GM12878 (cell line): ENCODE measurements around the gene FFAR3. TPM values are rescaled to one million over a fixed set of nuclear protein-coding genes. Genes with fewer than 3 reads are reported as not detected.

ENCODE experiments used
- ATAC-seq: fragments of 200-7000 bp; cut with Tn5 transposase; 3 replicates; pipeline ENCODE4 v1.9.1; 2020; ENCODE audit warnings: mild to moderate bottlenecking, moderate library complexity
- Bru-seq: library from RNA; stranded (reverse); fragments of 400-500 nt; gene quantifications from one replicate; lab custom pipeline; 2021; lab: Mats Ljungman, UMichigan
- BruChase-seq, 2 experiments: library from RNA; stranded (reverse); fragments of 400-500 nt; gene quantifications; one replicate each; lab custom pipeline; 2021; lab: Mats Ljungman, UMichigan
- BruUV-seq: library from RNA; stranded (reverse); fragments of 400-500 nt; replicated peaks from 2 replicates; lab custom pipeline; 2021; lab: Mats Ljungman, UMichigan
- CTCF ChIA-PET: fragments of 300-600 bp; sonication (Branson Sonifier 250); formaldehyde crosslinking; extraction: SDS; loops from one replicate; lab custom pipeline; 2021; ENCODE audit warnings: inconsistent platforms; lab: Yijun Ruan, JAX
- POLR2A ChIA-PET: fragments of 350-600 bp; formaldehyde crosslinking; extraction: SDS; loops from one replicate; lab custom pipeline; 2021; ENCODE audit warnings: inconsistent platforms; lab: Charles Lee
- RAD21 ChIA-PET: fragments of 300-600 bp; sonication (Branson Sonifier 250); formaldehyde crosslinking; loops from one replicate; lab custom pipeline; 2023; ENCODE audit warnings: antibody characterized with exemption; ENCODE audit not compliant: unreplicated experiment; lab: Charles Lee
- SMC1A ChIA-PET: fragments of 300-600 bp; sonication (Branson Sonifier 250); formaldehyde crosslinking; loops from one replicate; lab custom pipeline; 2023; ENCODE audit not compliant: unreplicated experiment, uncharacterized antibody; lab: Charles Lee
- DNase-seq: peaks from one replicate; pipeline ENCODE4 v3.0.0-alpha.2; 2011; ENCODE audit warnings: low read depth, low spot score
- FAIRE-seq: peaks from 3 replicates; lab custom pipeline; 2011; peaks lifted over from hg19 to GRCh38; lab: Jason Lieb, UNC
- H2AFZ ChIP-seq: 2 replicates; pipeline ENCODE4 v1.6.0; 2011; ENCODE audit warnings: low read depth, low read length, control low read depth; ENCODE audit not compliant: control insufficient read depth
- H3K27ac ChIP-seq: 2 replicates; pipeline ENCODE4 v1.5.1; 2011; ENCODE audit warnings: control low read depth; ENCODE audit not compliant: control insufficient read depth, insufficient read depth
- H3K27me3 ChIP-seq, 2 experiments: replicated peaks in 1 of 2; 2 replicates each; pipeline versions ENCODE4 v1.6.0 to v1.6.1; 2011; ENCODE audit warnings: low read length in 1 of 2; ENCODE audit not compliant: control insufficient read depth in 2 of 2, insufficient read depth in 2 of 2
- H3K36me3 ChIP-seq, 2 experiments: 2 replicates each; pipeline ENCODE4 v1.5.1; 2011; ENCODE audit warnings: low read length in 1 of 2; ENCODE audit not compliant: control insufficient read depth in 2 of 2, insufficient read depth in 2 of 2
- H3K4me1 ChIP-seq: 2 replicates; pipeline ENCODE4 v1.6.1; 2011; ENCODE audit warnings: mild to moderate bottlenecking, low read length, moderate library complexity, mixed read lengths; ENCODE audit not compliant: control insufficient read depth, insufficient read depth
- H3K4me2 ChIP-seq: 2 replicates; pipeline ENCODE4 v1.6.0; 2011; ENCODE audit warnings: control low read depth; ENCODE audit not compliant: control insufficient read depth, insufficient read depth
- H3K4me3 ChIP-seq: fragments of 200-600 bp; sonication (generic); 2 replicates; pipeline ENCODE4 v1.5.1; 2016
- H3K79me2 ChIP-seq: 2 replicates; pipeline ENCODE4 v1.6.0; 2011; ENCODE audit warnings: low read length; ENCODE audit not compliant: control insufficient read depth, insufficient read depth
- H3K9ac ChIP-seq: 2 replicates; pipeline ENCODE4 v1.8.0; 2011; ENCODE audit warnings: low read length, control low read depth, mixed read lengths; ENCODE audit not compliant: control insufficient read depth, insufficient read depth
- H3K9me3 ChIP-seq: replicated peaks from 3 replicates; pipeline ENCODE4 v1.5.1; 2011; ENCODE audit warnings: mild to moderate bottlenecking, low read length; ENCODE audit not compliant: control insufficient read depth, insufficient read depth
- H4K20me1 ChIP-seq: 2 replicates; pipeline ENCODE4 v1.6.0; 2011; ENCODE audit not compliant: control insufficient read depth, insufficient read depth
- IRF4 ChIP-seq: IDR thresholded peaks from 2 replicates; pipeline ENCODE4 v1.6.1; 2011; ENCODE audit warnings: low read depth, low read length
- KLF5 ChIP-seq: fragments of 450-650 bp; IDR thresholded peaks from 2 replicates; pipeline ENCODE4 v1.6.1; 2014; ENCODE audit warnings: mild to moderate bottlenecking; ENCODE audit not compliant: partially characterized antibody
- RB1 ChIP-seq: fragments of 450-650 bp; formaldehyde crosslinking; IDR thresholded peaks from 2 replicates; pipeline ENCODE4 v1.6.1; 2017; ENCODE audit warnings: mild to moderate bottlenecking, borderline replicate concordance
- SRF ChIP-seq, 2 experiments: IDR thresholded peaks; 2 replicates each; pipeline ENCODE4 v1.6.1; 2011; ENCODE audit warnings: low read depth in 2 of 2, low read length in 2 of 2, mild to moderate bottlenecking in 1 of 2, moderate library complexity in 1 of 2
- STAT3 ChIP-seq: IDR thresholded peaks from 2 replicates; pipeline ENCODE4 v1.6.1; 2011; ENCODE audit warnings: low read depth, low read length, improper control_type of control experiment
- ZNF217 ChIP-seq: fragments of 450-650 bp; IDR thresholded peaks from 2 replicates; pipeline ENCODE4 v1.6.1; 2017; ENCODE audit warnings: antibody characterized with exemption, mild to moderate bottlenecking
- WGBS: methylation state at CpG from one replicate; pipeline ENCODE4 v1.1.6; 2016; ENCODE audit warnings: low lambda C conversion rate; ENCODE audit not compliant: insufficient replicate concordance, insufficient coverage; ENCODE audit errors: missing lambda C conversion rate; 5-methylcytosine and 5-hydroxymethylcytosine counted together
- in situ Hi-C: fragments of 300-500 bp; cut with MboI; formaldehyde crosslinking; loops from 9 replicates; pipeline ENCODE4 v1.14.3; 2018; ENCODE audit warnings: mixed read lengths
- intact Hi-C: fragments of 100-400 bp; cut with micrococcal nuclease; formaldehyde crosslinking; loops from one replicate; pipeline ENCODE4 v1.14.2; 2022; ENCODE audit not compliant: unreplicated experiment
- long read RNA-seq, 2 experiments: library from polyadenylated mRNA; unstranded; transcript quantifications; one replicate each; pipeline ENCODE4 v2.0.0, GENCODE V29; 2019 to 2020
- polyA minus RNA-seq, 3 experiments: library from RNA; depleted of rRNA, polyadenylated mRNA; stranded (reverse); fragments of >200 nt; gene quantifications; 2 replicates each; pipeline ENCODE4 v1.2.3, GENCODE V29; 2011
- polyA plus RNA-seq, 11 experiments: library from polyadenylated mRNA; depleted of rRNA in 4 of 11; unstranded in 6 of 11; stranded (reverse) in 5 of 11; fragments of >200 nt; fragmentation: Nextera tagmentation in 4 of 11; fragmentation: Illumina TruSeq in 1 of 11; extraction: Ambion mirVana in 4 of 11; extraction: Trizol in 1 of 11; gene quantifications; 1 replicate in 1 of 11; 2 replicates in 10 of 11; pipeline versions ENCODE4 v1.2.1 to v1.2.3, GENCODE V29; 2011 to 2016; ENCODE audit warnings: inconsistent platforms in 2 of 11, missing spikeins in 2 of 11, low read depth in 1 of 11
- total RNA-seq, 4 experiments: library from RNA; depleted of rRNA in 3 of 4; stranded (reverse); fragments of >200 nt in 3 of 4; fragmentation: Illumina TruSeq in 1 of 4; extraction: Trizol in 1 of 4; gene quantifications; 2 replicates each; pipeline versions ENCODE4 v1.2.1 to v1.2.3, GENCODE V29; 2013 to 2021
- TF ChIP-seq, protein P1 (sequence below): fragments of 150-350 bp; IDR thresholded peaks from 2 replicates; pipeline ENCODE4 v1.6.1; 2014; ENCODE audit warnings: mild to moderate bottlenecking, low read depth, low read length
- TF ChIP-seq, protein P2 (sequence below), 3 experiments: IDR thresholded peaks in 2 of 3; conservative IDR thresholded peaks in 1 of 3; 2 replicates each; pipeline ENCODE4 v1.5.1; 2011; ENCODE audit warnings: low read depth in 3 of 3, low read length in 3 of 3, mild to moderate bottlenecking in 3 of 3, control low read depth in 2 of 3, moderate library complexity in 2 of 3, inconsistent platforms in 1 of 3, mixed read lengths in 1 of 3; ENCODE audit not compliant: control insufficient read depth in 2 of 3, insufficient read depth in 1 of 3; ENCODE audit errors: extremely low read depth in 1 of 3

The FFAR3 gene, protein sequence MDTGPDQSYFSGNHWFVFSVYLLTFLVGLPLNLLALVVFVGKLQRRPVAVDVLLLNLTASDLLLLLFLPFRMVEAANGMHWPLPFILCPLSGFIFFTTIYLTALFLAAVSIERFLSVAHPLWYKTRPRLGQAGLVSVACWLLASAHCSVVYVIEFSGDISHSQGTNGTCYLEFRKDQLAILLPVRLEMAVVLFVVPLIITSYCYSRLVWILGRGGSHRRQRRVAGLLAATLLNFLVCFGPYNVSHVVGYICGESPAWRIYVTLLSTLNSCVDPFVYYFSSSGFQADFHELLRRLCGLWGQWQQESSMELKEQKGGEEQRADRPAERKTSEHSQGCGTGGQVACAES
- 0.42 and 0.44 TPM in 2 replicates for total RNA-seq (2013; cell fraction: nucleolus; rRNA removed)
- total RNA-seq (2014; rRNA removed) (not detected in 2 replicates), total RNA-seq (2014; rRNA removed; fragmentation: Illumina TruSeq; extraction: Trizol) (not detected in 2 replicates), total RNA-seq (2021) (0.18 TPM in 1 of 2 replicates, not detected in the other), polyA plus RNA-seq (2011; rRNA removed) (not detected in 2 replicates), polyA plus RNA-seq (2014; fragmentation: Illumina TruSeq; extraction: Trizol) (0.15 TPM in 1 of 2 replicates, not detected in the other), polyA plus RNA-seq (2014; fragmentation: Nextera tagmentation; extraction: Ambion mirVana) (not detected), polyA plus RNA-seq (2014; rRNA removed) (not detected in 2 replicates), polyA plus RNA-seq (2016; fragmentation: Nextera tagmentation; extraction: Ambion mirVana) (not detected), polyA minus RNA-seq (2011; rRNA and poly(A)+ RNA removed) (not detected in 2 replicates), Bru-seq, nascent RNA (percentile 24 among the genes with signal in this experiment), BruChase-seq, experiment 1, labeled RNA remaining after a 6-hour chase (percentile 23 among the genes with signal in this experiment), BruChase-seq, experiment 2, labeled RNA remaining after a 2-hour chase (percentile 28 among the genes with signal in this experiment)
- not detected for polyA plus RNA-seq (2011; ENCODE audit: low read depth)
- not detected in 2 replicates for polyA plus RNA-seq (2011; cell fraction: cytosol; rRNA removed)
- 0.12 and 0.36 TPM in 2 replicates for polyA plus RNA-seq (2011; cell fraction: nucleus; rRNA removed)
- polyA plus RNA-seq (2012): 0.15 TPM in 1 of 2 replicates, not detected in the other
- polyA minus RNA-seq (2011; cell fraction: cytosol; rRNA and poly(A)+ RNA removed): not detected in 2 replicates
- not detected in 2 replicates for polyA minus RNA-seq (2011; cell fraction: nucleus; rRNA and poly(A)+ RNA removed)
- long read RNA-seq, experiment 1: 0 reads
- long read RNA-seq, experiment 2: 0 reads

DNA sequence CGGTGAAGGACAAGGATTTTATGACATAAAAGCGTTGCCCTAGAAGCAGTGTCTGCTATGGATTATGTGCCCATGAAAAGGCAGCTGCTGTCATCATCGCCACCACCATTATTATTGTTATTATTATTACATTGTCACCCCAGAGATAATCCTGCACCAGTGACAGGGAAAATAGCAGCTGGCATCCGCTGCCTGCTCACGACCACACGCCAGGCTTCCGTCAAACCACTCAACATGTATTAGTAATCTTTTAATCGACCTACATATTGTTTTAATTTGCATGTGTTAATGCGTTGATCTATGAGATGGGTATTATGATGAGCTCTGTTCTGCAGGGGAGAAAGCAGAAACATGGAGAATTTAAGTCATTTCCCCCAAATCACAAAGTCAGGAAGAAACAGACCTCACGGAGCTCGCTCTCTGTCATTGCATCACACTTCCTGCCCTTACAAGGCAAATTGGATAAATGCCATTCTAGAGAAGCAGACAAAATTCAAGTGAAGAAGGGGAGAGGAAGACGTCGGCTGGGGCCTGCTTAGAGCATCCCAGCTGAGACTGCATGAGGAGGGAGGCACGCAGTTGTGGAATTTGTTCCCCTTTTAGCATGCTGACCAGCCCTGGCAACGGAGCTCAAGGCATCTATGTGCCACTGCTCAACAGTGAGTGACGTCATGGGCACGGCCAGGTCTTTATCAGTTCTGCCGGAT, at the start of gene FFAR3:
TSS of gene FFAR3 (plus strand) at position 594 of the 707 bp plus-strand sequence. CDS start 431 bp downstream, outside the sequence.
- Histone ChIP-seq H3K36me3 (no peaks in the 10 kb centered on the region), H3K9me3 (no peaks in the 10 kb centered on the region), H2AFZ (no peak within 1 kb of the TSS), H3K27ac (no peak within 1 kb of the TSS), H3K9ac (no peak within 1 kb of the TSS), H3K4me3 (no peak within 1 kb of the TSS), H3K4me2 (no peak within 1 kb of the TSS), H3K27me3 (0 out of 4 replicates have a peak, but pooled peaks cover 0 to 2% of the 10 kb centered on the region in 2 experiments), H4K20me1 (no peaks in the 10 kb centered on the region), H3K4me1 (peaks cover 21% of the 10 kb centered on the region), H3K79me2 (no peaks in the 10 kb centered on the region)
- ChIA-PET CTCF (interaction anchor here (1.1 to 6.7 kb wide), 4 partner anchors 8 to 136 kb away, joined by 3 to 168 read pairs (median 58); no protein-coding TSS in a partner anchor), RAD21 (interaction anchor here (6.7 to 6.8 kb wide), 2 partner anchors 103 to 111 kb away, joined by 109 to 143 read pairs; no protein-coding TSS in a partner anchor), POLR2A (interaction anchor here (1.1 to 1.5 kb wide), 2 partner anchors 18 to 44 kb away, joined by 3 to 4 read pairs; no protein-coding TSS in a partner anchor), SMC1A (interaction anchor here (0.8 to 7.1 kb wide), 7 partner anchors 19 to 150 kb away, joined by 3 to 123 read pairs (median 17); no protein-coding TSS in a partner anchor)
- ATAC-seq (no peak), DNase-seq (no peak), FAIRE-seq (no peak)
- intact Hi-C loops: no loop called here
- BruUV-seq: no TSS peak
- in situ Hi-C loops: no loop called here
- 44% methylated on average over 18 of the region's 18 CpGs for WGBS
- TF ChIP-seq RB1: no peak
- TF ChIP-seq SRF (IDR thresholded peaks at IDR 0.05; ENCODE audit: low read depth in 2 of 2, low read length in 2 of 2): no peak
- TF ChIP-seq, protein P1, sequence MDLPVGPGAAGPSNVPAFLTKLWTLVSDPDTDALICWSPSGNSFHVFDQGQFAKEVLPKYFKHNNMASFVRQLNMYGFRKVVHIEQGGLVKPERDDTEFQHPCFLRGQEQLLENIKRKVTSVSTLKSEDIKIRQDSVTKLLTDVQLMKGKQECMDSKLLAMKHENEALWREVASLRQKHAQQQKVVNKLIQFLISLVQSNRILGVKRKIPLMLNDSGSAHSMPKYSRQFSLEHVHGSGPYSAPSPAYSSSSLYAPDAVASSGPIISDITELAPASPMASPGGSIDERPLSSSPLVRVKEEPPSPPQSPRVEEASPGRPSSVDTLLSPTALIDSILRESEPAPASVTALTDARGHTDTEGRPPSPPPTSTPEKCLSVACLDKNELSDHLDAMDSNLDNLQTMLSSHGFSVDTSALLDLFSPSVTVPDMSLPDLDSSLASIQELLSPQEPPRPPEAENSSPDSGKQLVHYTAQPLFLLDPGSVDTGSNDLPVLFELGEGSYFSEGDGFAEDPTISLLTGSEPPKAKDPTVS: no peak
- TF ChIP-seq, protein P2, sequence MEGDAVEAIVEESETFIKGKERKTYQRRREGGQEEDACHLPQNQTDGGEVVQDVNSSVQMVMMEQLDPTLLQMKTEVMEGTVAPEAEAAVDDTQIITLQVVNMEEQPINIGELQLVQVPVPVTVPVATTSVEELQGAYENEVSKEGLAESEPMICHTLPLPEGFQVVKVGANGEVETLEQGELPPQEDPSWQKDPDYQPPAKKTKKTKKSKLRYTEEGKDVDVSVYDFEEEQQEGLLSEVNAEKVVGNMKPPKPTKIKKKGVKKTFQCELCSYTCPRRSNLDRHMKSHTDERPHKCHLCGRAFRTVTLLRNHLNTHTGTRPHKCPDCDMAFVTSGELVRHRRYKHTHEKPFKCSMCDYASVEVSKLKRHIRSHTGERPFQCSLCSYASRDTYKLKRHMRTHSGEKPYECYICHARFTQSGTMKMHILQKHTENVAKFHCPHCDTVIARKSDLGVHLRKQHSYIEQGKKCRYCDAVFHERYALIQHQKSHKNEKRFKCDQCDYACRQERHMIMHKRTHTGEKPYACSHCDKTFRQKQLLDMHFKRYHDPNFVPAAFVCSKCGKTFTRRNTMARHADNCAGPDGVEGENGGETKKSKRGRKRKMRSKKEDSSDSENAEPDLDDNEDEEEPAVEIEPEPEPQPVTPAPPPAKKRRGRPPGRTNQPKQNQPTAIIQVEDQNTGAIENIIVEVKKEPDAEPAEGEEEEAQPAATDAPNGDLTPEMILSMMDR (IDR thresholded peaks at IDR 0.05 in 2 of 3, conservative IDR thresholded peaks at IDR 0.05 in 1 of 3; ENCODE audit: control insufficient read depth in 2 of 3, extremely low read depth in 1 of 3, insufficient read depth in 1 of 3, low read depth in 3 of 3, low read length in 3 of 3): no peak
- TF ChIP-seq KLF5: no peak
- TF ChIP-seq STAT3: no peak
- no peak for TF ChIP-seq IRF4
- TF ChIP-seq ZNF217: no peak
